AG09319 (cell line): ENCODE results near the gene KASH5.

Source experiments
- DNase-seq: peaks from one replicate; pipeline ENCODE4 v3.0.0-alpha.2; 2010; ENCODE audit warnings: low read depth; ENCODE audit errors: extremely low read depth
- CTCF ChIP-seq: IDR thresholded peaks from 2 replicates; pipeline ENCODE4 v1.5.1; 2011; ENCODE audit warnings: low read depth, mild to moderate bottlenecking, inconsistent platforms, low read length, moderate library complexity

Gene KASH5

GRCh38 chr19:49390929-49391359 lies 2.9 kb downstream of the KASH5 start:
- TF ChIP-seq CTCF: no peak
- no peak for DNase-seq

- TF ChIP-seq CTCF: peak; percentile 82
Measured at GRCh38 chr19:49391581-49392399, 3.7 kb downstream of the KASH5 start.

GRCh38 chr19:49393881-49394280 lies 5.8 kb downstream of the KASH5 start:
- DNase-seq: no peak
- no peak for TF ChIP-seq CTCF

More at GRCh38 chr19:49391581-49392399, 3.7 kb downstream of the KASH5 start:
- peak; percentile 37 for DNase-seq

GRCh38 chr19:49395581-49396407 lies 7.7 kb downstream of the KASH5 start:
- DNase-seq: no peak
- no peak for TF ChIP-seq CTCF

- TF ChIP-seq CTCF: no peak
- no peak for DNase-seq
Measured at GRCh38 chr19:49396738-49397505, 8.9 kb downstream of the KASH5 start.

GRCh38 chr19:49398001-49398615 lies 10.1 kb downstream of the KASH5 start:
- TF ChIP-seq CTCF: no peak
- DNase-seq: no peak
